CD4-positive, CD25-positive, alpha-beta regulatory T cell (primary cell): ENCODE measurements around the gene BASP1. TPM values are rescaled to one million over a fixed set of nuclear protein-coding genes. Genes with fewer than 3 reads are reported as not detected.

Experiments
- ATAC-seq, 2 donors: fragments of 150-1000 bp; cut with Tn5 transposase; one replicate each; pipeline ENCODE4 v1.10.0; 2021; ENCODE audit warnings: low read depth in 2 of 2, moderate number of reproducible peaks in 2 of 2, moderate library complexity in 1 of 2
- DNase-seq, 3 donors: peaks; one replicate each; pipeline versions ENCODE4 v3.0.0 to v3.0.0-alpha.2; 2012 to 2022; ENCODE audit warnings: mixed read lengths in 1 of 3
- H3K27ac ChIP-seq: one replicate; pipeline ENCODE4 v1.7.0; 2013; ENCODE audit warnings: mild to moderate bottlenecking, low read length; ENCODE audit not compliant: insufficient read depth, poor library complexity, severe bottlenecking
- H3K27me3 ChIP-seq: one replicate; pipeline ENCODE4 v1.7.0; 2013; ENCODE audit warnings: low read length; ENCODE audit not compliant: control insufficient read depth, insufficient read depth
- H3K36me3 ChIP-seq: one replicate; pipeline ENCODE4 v1.7.0; 2013; ENCODE audit warnings: mild to moderate bottlenecking, low read length, moderate library complexity; ENCODE audit not compliant: control insufficient read depth, insufficient read depth
- H3K4me1 ChIP-seq: 2 replicates; pipeline ENCODE4 v1.7.0; 2013; ENCODE audit warnings: mild to moderate bottlenecking, low read length; ENCODE audit not compliant: insufficient read depth, control insufficient read depth, poor library complexity, severe bottlenecking
- H3K4me3 ChIP-seq: one replicate; pipeline ENCODE4 v1.7.0; 2013; ENCODE audit warnings: low read depth, mild to moderate bottlenecking, low read length, moderate library complexity
- H3K9me3 ChIP-seq, 2 experiments: 1 replicate in 1 of 2; 2 replicates in 1 of 2; pipeline ENCODE4 v1.7.0; 2013; ENCODE audit warnings: low read length in 2 of 2, mild to moderate bottlenecking in 1 of 2, moderate library complexity in 1 of 2; ENCODE audit not compliant: control insufficient read depth in 2 of 2
- H3K27ac Mint-ChIP-seq, 3 donors: one replicate each; pipeline ENCODE4 v1.8.0; 2020 to 2022; ENCODE audit warnings: mild to moderate bottlenecking in 3 of 3, mixed read lengths in 3 of 3, moderate library complexity in 2 of 3
- H3K27me3 Mint-ChIP-seq: one replicate; pipeline ENCODE4 v1.8.0; 2022; ENCODE audit warnings: mild to moderate bottlenecking, mixed read lengths
- H3K36me3 Mint-ChIP-seq: one replicate; pipeline ENCODE4 v1.8.0; 2020; ENCODE audit warnings: mixed read lengths
- H3K4me1 Mint-ChIP-seq, 4 donors: one replicate each; pipeline ENCODE4 v1.8.0; 2020 to 2022; ENCODE audit warnings: mixed read lengths in 4 of 4, mild to moderate bottlenecking in 1 of 4
- H3K4me3 Mint-ChIP-seq, 4 donors: one replicate each; pipeline ENCODE4 v1.8.0; 2020 to 2022; ENCODE audit warnings: mild to moderate bottlenecking in 4 of 4, mixed read lengths in 4 of 4, moderate library complexity in 3 of 4
- H3K9me3 Mint-ChIP-seq, 7 donors: one replicate each; pipeline ENCODE4 v1.8.0; 2020 to 2022; ENCODE audit warnings: mixed read lengths in 7 of 7, mild to moderate bottlenecking in 3 of 7, moderate library complexity in 2 of 7
- polyA plus RNA-seq, 4 donors: library from polyadenylated mRNA; unstranded; fragments of 300-500 nt; fragmentation: Illumina TruSeq; gene quantifications; one replicate each; pipeline ENCODE4 v1.2.3, GENCODE V29; 2021
- total RNA-seq: library from RNA; stranded (reverse); gene quantifications from one replicate; pipeline ENCODE4 v1.2.3, GENCODE V29; 2022

BASP1 gene
- total and polyA plus RNA-seq, 5 donors from 2014 or later: 0.51 to 2.8 (median 1.6) TPM

- ATAC-seq: no peak
- Mint-ChIP-seq H3K9me3 (peaks cover 0 to 2% (median 0%) of the 10 kb centered on the region in 7 donors), H3K27ac (no peak overlapping the region)
These were observed 36.3 kb upstream of the BASP1 start for GRCh38 chr5:17180864-17181723.

GRCh38 chr5:17182494-17182893 is 34.9 kb upstream of the BASP1 start:
- H3K9me3 ChIP-seq: no peaks in the 10 kb centered on the region
- Mint-ChIP-seq H3K27ac (no peak overlapping the region), H3K4me3 (no peak overlapping the region), H3K9me3 (peaks cover 0 to 1% (median 0%) of the 10 kb centered on the region in 7 donors), H3K36me3 (no peaks in the 10 kb centered on the region), H3K27me3 (no peaks in the 10 kb centered on the region), H3K4me1 (no peaks in the 10 kb centered on the region)
- DNase-seq (no peak), ATAC-seq (no peak)
- H3K27ac ChIP-seq: no peak overlapping the region
- H3K4me1 ChIP-seq: no peaks in the 10 kb centered on the region
- H3K4me3 ChIP-seq: no peak overlapping the region
- H3K36me3 ChIP-seq: no peaks in the 10 kb centered on the region
- H3K27me3 ChIP-seq: no peaks in the 10 kb centered on the region

More at GRCh38 chr5:17180864-17181723, 36.3 kb upstream of the BASP1 start:
- Histone ChIP-seq H3K27me3 (no peaks in the 10 kb centered on the region), H3K4me1 (no peaks in the 10 kb centered on the region), H3K9me3 (no peaks in the 10 kb centered on the region), H3K4me3 (no peak overlapping the region), H3K27ac (no peak overlapping the region), H3K36me3 (no peaks in the 10 kb centered on the region)
- Mint-ChIP-seq H3K4me3 (no peak overlapping the region), H3K4me1 (no peaks in the 10 kb centered on the region), H3K27me3 (no peaks in the 10 kb centered on the region), H3K36me3 (no peaks in the 10 kb centered on the region)
- no peak for DNase-seq

DNA sequence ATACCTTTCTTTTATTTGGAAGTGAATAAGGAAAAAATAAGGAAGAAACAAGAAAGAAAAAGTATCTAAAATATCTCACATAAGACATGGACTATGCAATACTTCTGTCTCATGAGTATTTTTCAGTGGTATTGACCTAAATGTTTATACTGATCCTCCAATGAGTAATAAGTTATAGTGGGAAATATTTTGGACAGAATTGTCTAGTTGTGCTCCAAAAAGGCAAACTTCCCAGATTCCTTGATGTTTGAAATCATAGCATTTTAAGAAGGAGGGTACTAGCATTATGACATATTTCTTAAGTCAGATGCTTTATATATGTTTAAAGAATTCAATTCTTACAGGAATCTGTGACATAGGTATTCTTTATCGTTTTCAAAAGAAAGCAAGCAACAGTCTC is 34.5 kb upstream of the BASP1 start:
- no peaks in the 10 kb centered on the region for H3K9me3 ChIP-seq
- Mint-ChIP-seq H3K4me3 (no peak overlapping the region), H3K27ac (no peak overlapping the region), H3K27me3 (no peaks in the 10 kb centered on the region), H3K9me3 (peaks cover 0 to 1% (median 0%) of the 10 kb centered on the region in 7 donors), H3K36me3 (no peaks in the 10 kb centered on the region), H3K4me1 (no peaks in the 10 kb centered on the region)
- no peaks in the 10 kb centered on the region for H3K27me3 ChIP-seq
- H3K36me3 ChIP-seq: no peaks in the 10 kb centered on the region
- ATAC-seq (no peak), DNase-seq (no peak)
- H3K27ac ChIP-seq: no peak overlapping the region
- H3K4me3 ChIP-seq: no peak overlapping the region
- H3K4me1 ChIP-seq: no peaks in the 10 kb centered on the region

DNA sequence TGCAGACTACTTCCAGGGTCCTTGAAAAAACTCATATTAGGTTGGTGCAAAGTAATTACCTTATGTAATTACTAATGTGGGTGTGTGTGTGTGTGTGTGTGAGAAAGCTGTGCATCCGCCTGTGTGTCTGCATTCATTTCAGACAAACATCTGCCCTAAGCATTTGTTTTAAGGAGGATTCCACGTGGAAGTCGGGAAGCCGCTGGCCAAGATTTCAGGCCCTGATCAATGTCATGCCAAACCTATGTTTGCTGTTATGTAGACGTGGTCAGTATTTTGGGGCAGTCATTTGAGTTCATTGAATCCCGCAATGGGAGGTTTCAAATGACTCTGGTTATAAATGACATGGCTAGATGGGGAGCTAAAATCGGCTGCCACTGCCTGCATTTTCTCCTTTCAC is 33.6 kb upstream of the BASP1 start:
- H3K36me3 Mint-ChIP-seq: no peaks in the 10 kb centered on the region
- no peaks in the 10 kb centered on the region for H3K27me3 ChIP-seq
- H3K36me3 ChIP-seq: no peaks in the 10 kb centered on the region
- H3K27ac Mint-ChIP-seq: no peak overlapping the region
- H3K4me1 ChIP-seq: no peaks in the 10 kb centered on the region
- DNase-seq: no peak
- H3K9me3 Mint-ChIP-seq: peaks cover 0 to 1% (median 0%) of the 10 kb centered on the region in 7 donors
- H3K27me3 Mint-ChIP-seq: no peaks in the 10 kb centered on the region
- ATAC-seq: no peak
- no peaks in the 10 kb centered on the region for H3K4me1 Mint-ChIP-seq
- no peak overlapping the region for H3K4me3 Mint-ChIP-seq
- no peak overlapping the region for H3K4me3 ChIP-seq
- no peak overlapping the region for H3K27ac ChIP-seq
- H3K9me3 ChIP-seq: no peaks in the 10 kb centered on the region

- Mint-ChIP-seq H3K4me3 (no peak overlapping the region), H3K27ac (no peak overlapping the region), H3K9me3 (peaks cover 0 to 1% (median 0%) of the 10 kb centered on the region in 7 donors), H3K4me1 (no peaks in the 10 kb centered on the region), H3K27me3 (no peaks in the 10 kb centered on the region), H3K36me3 (no peaks in the 10 kb centered on the region)
- Histone ChIP-seq H3K9me3 (no peaks in the 10 kb centered on the region), H3K27me3 (no peaks in the 10 kb centered on the region), H3K36me3 (no peaks in the 10 kb centered on the region), H3K27ac (no peak overlapping the region), H3K4me1 (no peaks in the 10 kb centered on the region), H3K4me3 (no peak overlapping the region)
- DNase-seq (no peak), ATAC-seq (no peak)
These were observed 32.8 kb upstream of the BASP1 start for GRCh38 chr5:17184588-17184987.

DNA sequence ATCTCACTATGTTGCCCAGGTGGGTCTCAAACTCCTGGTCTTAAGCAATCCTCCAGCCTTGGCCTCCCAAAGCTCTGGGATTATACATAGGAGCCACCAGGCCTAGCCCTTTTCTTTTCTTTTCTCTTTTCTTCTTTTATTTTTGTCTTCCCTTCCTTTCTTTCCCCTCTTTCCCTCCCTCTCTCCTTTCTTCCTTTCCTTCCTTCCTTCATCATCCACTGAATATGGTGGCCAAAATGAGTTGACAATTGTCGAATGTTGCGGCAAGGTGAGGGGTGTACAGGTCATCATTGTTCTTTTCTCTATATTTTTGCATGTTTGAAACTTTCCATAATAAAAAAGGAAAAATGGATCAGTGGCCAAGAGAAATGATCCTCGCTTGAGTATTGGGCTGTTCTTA is 32.1 kb upstream of the BASP1 start:
- no peaks in the 10 kb centered on the region for H3K9me3 ChIP-seq
- no peak overlapping the region for H3K27ac ChIP-seq
- Mint-ChIP-seq H3K36me3 (no peaks in the 10 kb centered on the region), H3K4me3 (no peak overlapping the region), H3K9me3 (peaks cover 0 to 1% (median 0%) of the 10 kb centered on the region in 7 donors), H3K27me3 (no peaks in the 10 kb centered on the region), H3K4me1 (no peaks in the 10 kb centered on the region), H3K27ac (no peak overlapping the region)
- no peaks in the 10 kb centered on the region for H3K27me3 ChIP-seq
- DNase-seq: no peak
- H3K4me3 ChIP-seq: no peak overlapping the region
- H3K4me1 ChIP-seq: no peaks in the 10 kb centered on the region
- no peak for ATAC-seq
- no peaks in the 10 kb centered on the region for H3K36me3 ChIP-seq

DNA sequence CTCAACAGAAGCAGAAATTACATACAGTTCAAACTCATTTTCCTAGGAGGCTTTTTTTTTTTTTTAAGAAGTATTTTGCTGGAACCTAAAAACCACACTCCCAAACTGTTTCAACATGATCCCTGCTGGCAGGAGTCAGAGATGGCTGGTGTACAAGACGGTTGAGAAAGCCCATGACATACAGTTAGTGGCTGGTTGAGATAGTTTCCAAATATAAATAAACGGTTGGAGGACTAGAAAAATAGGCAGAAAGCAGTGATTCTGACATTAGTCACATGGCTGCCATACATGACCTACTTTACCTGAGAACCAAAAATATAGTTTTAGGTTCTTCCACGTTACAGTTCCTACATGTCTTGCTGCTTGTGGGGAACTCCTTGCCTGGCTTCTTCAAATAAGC is 31.7 kb upstream of the BASP1 start:
- H3K27me3 ChIP-seq: no peaks in the 10 kb centered on the region
- Mint-ChIP-seq H3K27ac (no peak overlapping the region), H3K4me3 (no peak overlapping the region), H3K4me1 (no peaks in the 10 kb centered on the region), H3K27me3 (no peaks in the 10 kb centered on the region), H3K36me3 (no peaks in the 10 kb centered on the region), H3K9me3 (no peaks in the 10 kb centered on the region)
- no peak overlapping the region for H3K4me3 ChIP-seq
- H3K9me3 ChIP-seq: no peaks in the 10 kb centered on the region
- H3K4me1 ChIP-seq: no peaks in the 10 kb centered on the region
- ATAC-seq (no peak), DNase-seq (no peak)
- no peak overlapping the region for H3K27ac ChIP-seq
- no peaks in the 10 kb centered on the region for H3K36me3 ChIP-seq

DNA sequence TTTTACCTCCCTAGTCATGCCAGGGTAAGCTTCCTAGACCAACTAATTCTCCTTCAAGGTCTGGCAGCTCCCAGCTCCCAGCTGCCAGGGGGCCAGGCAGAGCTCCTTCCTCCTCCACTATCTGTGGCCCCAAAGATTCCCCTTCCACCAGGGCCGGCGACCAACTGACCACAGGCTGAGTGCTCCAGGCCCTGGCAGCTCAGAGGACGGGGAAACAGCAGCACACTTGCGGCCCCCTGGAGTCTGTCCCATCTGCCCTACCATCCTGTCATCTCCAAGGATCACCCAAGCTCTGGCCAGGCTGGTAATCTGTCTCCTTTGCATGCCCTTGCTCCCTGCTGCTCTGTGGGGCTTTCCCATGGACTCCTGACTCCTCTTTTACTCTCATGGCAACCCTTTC is 31.2 kb upstream of the BASP1 start:
- Mint-ChIP-seq H3K4me3 (no peak overlapping the region), H3K36me3 (no peaks in the 10 kb centered on the region), H3K9me3 (no peaks in the 10 kb centered on the region), H3K27me3 (no peaks in the 10 kb centered on the region), H3K27ac (no peak overlapping the region), H3K4me1 (no peaks in the 10 kb centered on the region)
- no peak overlapping the region for H3K27ac ChIP-seq
- DNase-seq (no peak), ATAC-seq (no peak)
- H3K9me3 ChIP-seq: no peaks in the 10 kb centered on the region
- H3K4me3 ChIP-seq: no peak overlapping the region
- no peaks in the 10 kb centered on the region for H3K27me3 ChIP-seq
- no peaks in the 10 kb centered on the region for H3K36me3 ChIP-seq
- no peaks in the 10 kb centered on the region for H3K4me1 ChIP-seq
